ENCODE measurements around the gene PRKCA.

PRKCA gene

GRCh38 chr17:66549731-66550207 is 247.4 kb downstream of the PRKCA start:
- no peak for DNase-seq

GRCh38 chr17:66551839-66552238 is 249.4 kb downstream of the PRKCA start:
- no peak for DNase-seq

- DNase-seq, result no peak
Measured at GRCh38 chr17:66552371-66552770, 250.0 kb downstream of the PRKCA start.

GRCh38 chr17:66555605-66556004 is 253.2 kb downstream of the PRKCA start:
- DNase-seq, result no peak

- no peak for DNase-seq
Measured at GRCh38 chr17:66557200-66557599, 254.8 kb downstream of the PRKCA start.

- DNase-seq, result no peak
Measured at GRCh38 chr17:66557886-66558285, 255.5 kb downstream of the PRKCA start.

GRCh38 chr17:66560691-66561090 is 258.3 kb downstream of the PRKCA start:
- DNase-seq, result no peak

GRCh38 chr17:66562119-66562518 is 259.7 kb downstream of the PRKCA start:
- DNase-seq, result no peak

GRCh38 chr17:66564992-66565465 is 262.6 kb downstream of the PRKCA start:
- no peak for DNase-seq

- peak; percentile 37 for DNase-seq
Measured at GRCh38 chr17:66567234-66568170, 265.1 kb downstream of the PRKCA start.

- DNase-seq, result no peak
Measured at GRCh38 chr17:66569572-66569971, 267.2 kb downstream of the PRKCA start.

- DNase-seq, result no peak
Measured at GRCh38 chr17:66570447-66571195, 268.2 kb downstream of the PRKCA start.

GRCh38 chr17:66571745-66572144 is 269.3 kb downstream of the PRKCA start:
- DNase-seq, result no peak

GRCh38 chr17:66573078-66573477 is 270.7 kb downstream of the PRKCA start:
- DNase-seq, result no peak

GRCh38 chr17:66574123-66574522 is 271.7 kb downstream of the PRKCA start:
- no peak for DNase-seq

GRCh38 chr17:66576473-66576872 is 274.1 kb downstream of the PRKCA start:
- peak; percentile 71 for DNase-seq

- DNase-seq, result no peak
Measured at GRCh38 chr17:66577041-66577440, 274.6 kb downstream of the PRKCA start.

GRCh38 chr17:66578781-66579489 is 276.5 kb downstream of the PRKCA start:
- DNase-seq, result no peak

- no peak for DNase-seq
Measured at GRCh38 chr17:66579556-66579955, 277.1 kb downstream of the PRKCA start.

GRCh38 chr17:66580184-66580955 is 278.0 kb downstream of the PRKCA start:
- DNase-seq, result no peak

GRCh38 chr17:66580956-66581391 is 278.6 kb downstream of the PRKCA start:
- DNase-seq, result no peak
